Lower leg skin (tissue), 4 donors: Measurements from ENCODE around the gene SYTL1. TPM values are rescaled to one million over a fixed set of nuclear protein-coding genes. Genes with fewer than 3 reads are reported as not detected.

ENCODE experiments used
- DNase-seq, 2 donors: peaks; one replicate each; pipeline ENCODE4 v3.0.0-alpha.2; 2019; ENCODE audit warnings: low spot score in 2 of 2
- H3K4me3 ChIP-seq: fragments of 200-600 bp; sonication (generic); 2 replicates; pipeline ENCODE4 v1.5.1; 2017; ENCODE audit warnings: mild to moderate bottlenecking, low read depth; ENCODE audit not compliant: poor library complexity, severe bottlenecking
- CTCF ChIP-seq, 3 donors: fragments of 450-650 bp; IDR thresholded peaks; one replicate each; pipeline ENCODE4 v1.5.1; 2016; ENCODE audit warnings: antibody characterized with exemption in 3 of 3, mild to moderate bottlenecking in 3 of 3, moderate library complexity in 2 of 3
- POLR2A ChIP-seq, 2 donors: fragments of 450-650 bp; IDR thresholded peaks; one replicate each; pipeline ENCODE4 v1.6.1; 2016 to 2017; ENCODE audit warnings: antibody characterized with exemption in 2 of 2, mild to moderate bottlenecking in 1 of 2, moderate library complexity in 1 of 2
- WGBS, 2 donors: methylation state at CpG; one replicate each; pipeline ENCODE4 v1.1.5; 2018; 5-methylcytosine and 5-hydroxymethylcytosine counted together
- intact Hi-C: fragments of 100-400 bp; cut with DNase I; formaldehyde crosslinking; loops from one replicate; pipeline ENCODE4 v1.15.0; 2023; ENCODE audit warnings: low total_unique reads
- total RNA-seq, 4 donors: library from RNA; depleted of rRNA; stranded (reverse); fragments of >200 nt; gene quantifications; one replicate each; pipeline ENCODE4 v1.1.0, GENCODE V29; 2016

SYTL1 gene
- total RNA-seq, 4 donors from 2014 or later = 183 to 231 (median 219) TPM

GRCh38 chr1:27331922-27332321, 9.9 kb upstream of the SYTL1 start:
- WGBS, 2 donors = 83 to 94% methylated on average over 5 of the region's 5 CpGs
- no peak for TF ChIP-seq CTCF (IDR thresholded peaks at IDR 0.05)
- no peak for TF ChIP-seq POLR2A (IDR thresholded peaks at IDR 0.05)
- intact Hi-C loops = loop anchor here (10.0 kb wide), 1 partner anchor 53 kb away; the partner anchor contains the start of gene CD164L2
- no peak for DNase-seq
- no peak overlapping the region for H3K4me3 ChIP-seq

GRCh38 chr1:27332536-27333281, 9.1 kb upstream of the SYTL1 start:
- TF ChIP-seq POLR2A (IDR thresholded peaks at IDR 0.05) = no peak
- no peak for TF ChIP-seq CTCF (IDR thresholded peaks at IDR 0.05)
- WGBS, 2 donors = 59 to 63% methylated on average over 11 of the region's 11 CpGs
- H3K4me3 ChIP-seq = no peak overlapping the region
- intact Hi-C loops = loop anchor here (10.0 kb wide), 1 partner anchor 52 kb away; the partner anchor contains the start of gene CD164L2
- no peak for DNase-seq

GRCh38 chr1:27333717-27334279, 8.0 kb upstream of the SYTL1 start:
- no peak for DNase-seq
- intact Hi-C loops = loop anchor here (10.0 kb wide), 1 partner anchor 51 kb away; the partner anchor contains the start of gene CD164L2
- TF ChIP-seq CTCF (IDR thresholded peaks at IDR 0.05) = no peak
- TF ChIP-seq POLR2A (IDR thresholded peaks at IDR 0.05) = no peak
- 91 to 92% methylated on average over 11 to 15 of the region's 17 CpGs for WGBS, 2 donors
- H3K4me3 ChIP-seq = no peak overlapping the region

GRCh38 chr1:27335506-27336422, 6.1 kb upstream of the SYTL1 start:
- intact Hi-C loops = loop anchor here (10.0 kb wide), 1 partner anchor 49 kb away; the partner anchor contains the start of gene CD164L2
- no peak overlapping the region for H3K4me3 ChIP-seq
- WGBS, 2 donors = 93 to 94% methylated on average over 16 to 17 of the region's 17 CpGs
- no peak for TF ChIP-seq POLR2A (IDR thresholded peaks at IDR 0.05)
- no peak for TF ChIP-seq CTCF (IDR thresholded peaks at IDR 0.05)
- no peak for DNase-seq

- intact Hi-C loops = loop anchor here (10.0 kb wide), 1 partner anchor 48 kb away; the partner anchor contains the start of gene CD164L2
- TF ChIP-seq CTCF (IDR thresholded peaks at IDR 0.05) (no peak), POLR2A (IDR thresholded peaks at IDR 0.05) (no peak)
- 94 to 96% methylated on average over 5 of the region's 5 CpGs for WGBS, 2 donors
- DNase-seq = no peak
- no peak overlapping the region for H3K4me3 ChIP-seq
Observed at GRCh38 chr1:27336756-27337155, 5.1 kb upstream of the SYTL1 start.
